Measurements from ENCODE around the gene NLGN1. TPM values are rescaled to one million over a fixed set of nuclear protein-coding genes. Genes with fewer than 3 reads are reported as not detected.

NLGN1 gene
- total and polyA plus RNA-seq, 9 of the 15 experiments (the other 6 are each of a cell fraction or from before 2014, with no cell fraction given) = under 0.01 to 0.01 TPM; not detected in 7

DNA sequence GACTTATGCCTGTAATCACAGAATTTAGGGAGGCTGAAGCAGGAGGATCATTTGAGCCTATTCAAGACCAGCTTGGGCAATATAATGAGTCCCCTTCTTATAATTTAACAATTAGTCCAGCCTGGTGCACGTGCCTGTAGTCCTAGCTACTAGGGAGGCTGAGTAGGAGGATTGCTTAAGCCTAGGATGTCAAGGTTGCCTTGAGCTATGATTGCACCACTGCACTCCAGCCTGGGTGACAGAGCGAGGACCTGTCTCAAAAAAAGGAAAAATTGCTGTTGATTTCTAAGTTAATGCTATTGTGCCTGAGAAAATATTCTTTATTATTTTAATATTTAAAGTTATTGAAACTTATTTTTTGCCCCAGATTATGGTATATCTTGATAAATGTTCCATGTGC is 159.0 kb downstream of the NLGN1 start:
- intact Hi-C loops (cut with micrococcal nuclease) = no loop called here
- WGBS (ENCODE audit: insufficient coverage, low coverage, missing lambda C conversion rate) = 0% methylated on average over 2 of the region's 2 CpGs
- Histone ChIP-seq H3K4me2 (ENCODE audit: insufficient read depth, low read length) (no peak overlapping the region), H3K4me3 (no peak overlapping the region), H3K79me2 (ENCODE audit: control insufficient read depth, insufficient read depth, low read length) (no peaks in the 10 kb centered on the region), H3K9ac (ENCODE audit: insufficient read depth in 1 of 2, low read depth in 2 of 2, low read length in 2 of 2) (no peak overlapping the region), H3K27me3 (ENCODE audit: control insufficient read depth in 2 of 2, insufficient read depth in 2 of 2, low read length in 2 of 2) (no peaks in the 10 kb centered on the region), H3K9me3 (replicated peaks; ENCODE audit: control insufficient read depth, insufficient read depth, low read depth, low read length) (no peaks in the 10 kb centered on the region), H3K27ac (ENCODE audit: extremely low read depth, low read depth, low read length) (no peak overlapping the region), H3K4me1 (replicated peaks in 1 of 2; ENCODE audit: control insufficient read depth in 2 of 2, insufficient read depth in 2 of 2, low read length in 2 of 2) (no peaks in the 10 kb centered on the region), H3K9me1 (ENCODE audit: control insufficient read depth, insufficient read depth, low read length) (no peaks in the 10 kb centered on the region), H4K20me1 (replicated peaks; ENCODE audit: control insufficient read depth, insufficient read depth, low read length) (no peaks in the 10 kb centered on the region), H2AFZ (ENCODE audit: low read depth, low read length) (no peak overlapping the region), H3K36me3 (ENCODE audit: control insufficient read depth, insufficient read depth, low read length) (no peaks in the 10 kb centered on the region)
- BruUV-seq (replicated peaks) = no TSS peak
- FAIRE-seq = no peak
- in situ Hi-C loops (cut with MboI) = no loop called here
- no peak for ATAC-seq
- ChIA-PET POLR2A (no interaction called here), CTCF (ENCODE audit: low intra/inter-chr PET ratio) (no interaction called here)
- no peak for DNase-seq (ENCODE audit: extremely low read depth in 1 of 4, low spot score in 3 of 4)
- no peak for TF ChIP-seq TARDBP (IDR thresholded peaks at IDR 0.05)
- TF ChIP-seq, protein P1, sequence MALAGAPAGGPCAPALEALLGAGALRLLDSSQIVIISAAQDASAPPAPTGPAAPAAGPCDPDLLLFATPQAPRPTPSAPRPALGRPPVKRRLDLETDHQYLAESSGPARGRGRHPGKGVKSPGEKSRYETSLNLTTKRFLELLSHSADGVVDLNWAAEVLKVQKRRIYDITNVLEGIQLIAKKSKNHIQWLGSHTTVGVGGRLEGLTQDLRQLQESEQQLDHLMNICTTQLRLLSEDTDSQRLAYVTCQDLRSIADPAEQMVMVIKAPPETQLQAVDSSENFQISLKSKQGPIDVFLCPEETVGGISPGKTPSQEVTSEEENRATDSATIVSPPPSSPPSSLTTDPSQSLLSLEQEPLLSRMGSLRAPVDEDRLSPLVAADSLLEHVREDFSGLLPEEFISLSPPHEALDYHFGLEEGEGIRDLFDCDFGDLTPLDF (CRISPR knock-in tag; IDR thresholded peaks at IDR 0.05) = no peak
- no peak for TF ChIP-seq SMAD3 (CRISPR knock-in tag; conservative IDR thresholded peaks at IDR 0.05)
- no peak for TF ChIP-seq SIX5 (IDR thresholded peaks at IDR 0.05; ENCODE audit: borderline replicate concordance in 1 of 2, insufficient read depth in 1 of 2, low read depth in 1 of 2, low read length in 2 of 2)
- TF ChIP-seq BACH1 (tag; IDR thresholded peaks at IDR 0.05) = no peak
- no peak for TF ChIP-seq ZNF121 (CRISPR knock-in tag; conservative IDR thresholded peaks at IDR 0.05)
- no peak for TF ChIP-seq CCNT2 (IDR thresholded peaks at IDR 0.05; ENCODE audit: borderline replicate concordance, extremely low read depth, insufficient read length, low read depth, low read length)
- TF ChIP-seq CBX8 (IDR thresholded peaks at IDR 0.05; ENCODE audit: borderline replicate concordance, extremely low read depth, low read depth, low read length, poor library complexity, severe bottlenecking) = no peak
- TF ChIP-seq CSDE1 (IDR thresholded peaks at IDR 0.05) = no peak
- TF ChIP-seq, protein P2, sequence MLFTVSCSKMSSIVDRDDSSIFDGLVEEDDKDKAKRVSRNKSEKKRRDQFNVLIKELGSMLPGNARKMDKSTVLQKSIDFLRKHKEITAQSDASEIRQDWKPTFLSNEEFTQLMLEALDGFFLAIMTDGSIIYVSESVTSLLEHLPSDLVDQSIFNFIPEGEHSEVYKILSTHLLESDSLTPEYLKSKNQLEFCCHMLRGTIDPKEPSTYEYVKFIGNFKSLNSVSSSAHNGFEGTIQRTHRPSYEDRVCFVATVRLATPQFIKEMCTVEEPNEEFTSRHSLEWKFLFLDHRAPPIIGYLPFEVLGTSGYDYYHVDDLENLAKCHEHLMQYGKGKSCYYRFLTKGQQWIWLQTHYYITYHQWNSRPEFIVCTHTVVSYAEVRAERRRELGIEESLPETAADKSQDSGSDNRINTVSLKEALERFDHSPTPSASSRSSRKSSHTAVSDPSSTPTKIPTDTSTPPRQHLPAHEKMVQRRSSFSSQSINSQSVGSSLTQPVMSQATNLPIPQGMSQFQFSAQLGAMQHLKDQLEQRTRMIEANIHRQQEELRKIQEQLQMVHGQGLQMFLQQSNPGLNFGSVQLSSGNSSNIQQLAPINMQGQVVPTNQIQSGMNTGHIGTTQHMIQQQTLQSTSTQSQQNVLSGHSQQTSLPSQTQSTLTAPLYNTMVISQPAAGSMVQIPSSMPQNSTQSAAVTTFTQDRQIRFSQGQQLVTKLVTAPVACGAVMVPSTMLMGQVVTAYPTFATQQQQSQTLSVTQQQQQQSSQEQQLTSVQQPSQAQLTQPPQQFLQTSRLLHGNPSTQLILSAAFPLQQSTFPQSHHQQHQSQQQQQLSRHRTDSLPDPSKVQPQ (CRISPR knock-in tag; IDR thresholded peaks at IDR 0.05; ENCODE audit: borderline replicate concordance) = no peak
- TF ChIP-seq, protein P3, sequence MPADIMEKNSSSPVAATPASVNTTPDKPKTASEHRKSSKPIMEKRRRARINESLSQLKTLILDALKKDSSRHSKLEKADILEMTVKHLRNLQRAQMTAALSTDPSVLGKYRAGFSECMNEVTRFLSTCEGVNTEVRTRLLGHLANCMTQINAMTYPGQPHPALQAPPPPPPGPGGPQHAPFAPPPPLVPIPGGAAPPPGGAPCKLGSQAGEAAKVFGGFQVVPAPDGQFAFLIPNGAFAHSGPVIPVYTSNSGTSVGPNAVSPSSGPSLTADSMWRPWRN (IDR thresholded peaks at IDR 0.05; ENCODE audit: low read depth) = no peak
- TF ChIP-seq ZNF212 (CRISPR knock-in tag; IDR thresholded peaks at IDR 0.05) = no peak
- TF ChIP-seq ZNF717 (CRISPR knock-in tag; IDR thresholded peaks at IDR 0.05) = no peak
- no peak for TF ChIP-seq CBFB (CRISPR knock-in tag; IDR thresholded peaks at IDR 0.05)
- no peak for TF ChIP-seq ZNF445 (CRISPR knock-in tag; IDR thresholded peaks at IDR 0.05; ENCODE audit: low read depth)
- TF ChIP-seq, protein P4, sequence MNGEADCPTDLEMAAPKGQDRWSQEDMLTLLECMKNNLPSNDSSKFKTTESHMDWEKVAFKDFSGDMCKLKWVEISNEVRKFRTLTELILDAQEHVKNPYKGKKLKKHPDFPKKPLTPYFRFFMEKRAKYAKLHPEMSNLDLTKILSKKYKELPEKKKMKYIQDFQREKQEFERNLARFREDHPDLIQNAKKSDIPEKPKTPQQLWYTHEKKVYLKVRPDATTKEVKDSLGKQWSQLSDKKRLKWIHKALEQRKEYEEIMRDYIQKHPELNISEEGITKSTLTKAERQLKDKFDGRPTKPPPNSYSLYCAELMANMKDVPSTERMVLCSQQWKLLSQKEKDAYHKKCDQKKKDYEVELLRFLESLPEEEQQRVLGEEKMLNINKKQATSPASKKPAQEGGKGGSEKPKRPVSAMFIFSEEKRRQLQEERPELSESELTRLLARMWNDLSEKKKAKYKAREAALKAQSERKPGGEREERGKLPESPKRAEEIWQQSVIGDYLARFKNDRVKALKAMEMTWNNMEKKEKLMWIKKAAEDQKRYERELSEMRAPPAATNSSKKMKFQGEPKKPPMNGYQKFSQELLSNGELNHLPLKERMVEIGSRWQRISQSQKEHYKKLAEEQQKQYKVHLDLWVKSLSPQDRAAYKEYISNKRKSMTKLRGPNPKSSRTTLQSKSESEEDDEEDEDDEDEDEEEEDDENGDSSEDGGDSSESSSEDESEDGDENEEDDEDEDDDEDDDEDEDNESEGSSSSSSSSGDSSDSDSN (IDR thresholded peaks at IDR 0.05; ENCODE audit: borderline replicate concordance in 1 of 2, low read depth in 2 of 2, low read length in 2 of 2) = no peak
